GM12878 (cell line): ENCODE data around the gene JOSD2. TPM values are rescaled to one million over a fixed set of nuclear protein-coding genes. Genes with fewer than 3 reads are reported as not detected.

Experiments
- ATAC-seq: fragments of 200-7000 bp; cut with Tn5 transposase; 3 replicates; pipeline ENCODE4 v1.9.1; 2020; ENCODE audit warnings: mild to moderate bottlenecking, moderate library complexity
- BruUV-seq: library from RNA; stranded (reverse); fragments of 400-500 nt; replicated peaks from 2 replicates; lab custom pipeline; 2021; lab: Mats Ljungman, UMichigan
- CTCF ChIA-PET: fragments of 300-600 bp; sonication (Branson Sonifier 250); formaldehyde crosslinking; extraction: SDS; loops from one replicate; lab custom pipeline; 2021; ENCODE audit warnings: inconsistent platforms; lab: Yijun Ruan, JAX
- POLR2A ChIA-PET: fragments of 350-600 bp; formaldehyde crosslinking; extraction: SDS; loops from one replicate; lab custom pipeline; 2021; ENCODE audit warnings: inconsistent platforms; lab: Charles Lee
- RAD21 ChIA-PET: fragments of 300-600 bp; sonication (Branson Sonifier 250); formaldehyde crosslinking; loops from one replicate; lab custom pipeline; 2023; ENCODE audit warnings: antibody characterized with exemption; ENCODE audit not compliant: unreplicated experiment; lab: Charles Lee
- SMC1A ChIA-PET: fragments of 300-600 bp; sonication (Branson Sonifier 250); formaldehyde crosslinking; loops from one replicate; lab custom pipeline; 2023; ENCODE audit not compliant: unreplicated experiment, uncharacterized antibody; lab: Charles Lee
- DNase-seq: peaks from one replicate; pipeline ENCODE4 v3.0.0-alpha.2; 2011; ENCODE audit warnings: low read depth, low spot score
- FAIRE-seq: peaks from 3 replicates; lab custom pipeline; 2011; peaks lifted over from hg19 to GRCh38; lab: Jason Lieb, UNC
- H2AFZ ChIP-seq: 2 replicates; pipeline ENCODE4 v1.6.0; 2011; ENCODE audit warnings: low read depth, low read length, control low read depth; ENCODE audit not compliant: control insufficient read depth
- H3K27ac ChIP-seq: 2 replicates; pipeline ENCODE4 v1.5.1; 2011; ENCODE audit warnings: control low read depth; ENCODE audit not compliant: control insufficient read depth, insufficient read depth
- H3K27me3 ChIP-seq, 2 experiments: replicated peaks in 1 of 2; 2 replicates each; pipeline versions ENCODE4 v1.6.0 to v1.6.1; 2011; ENCODE audit warnings: low read length in 1 of 2; ENCODE audit not compliant: control insufficient read depth in 2 of 2, insufficient read depth in 2 of 2
- H3K36me3 ChIP-seq, 2 experiments: 2 replicates each; pipeline ENCODE4 v1.5.1; 2011; ENCODE audit warnings: low read length in 1 of 2; ENCODE audit not compliant: control insufficient read depth in 2 of 2, insufficient read depth in 2 of 2
- H3K4me1 ChIP-seq: 2 replicates; pipeline ENCODE4 v1.6.1; 2011; ENCODE audit warnings: mild to moderate bottlenecking, low read length, moderate library complexity, mixed read lengths; ENCODE audit not compliant: control insufficient read depth, insufficient read depth
- H3K4me2 ChIP-seq: 2 replicates; pipeline ENCODE4 v1.6.0; 2011; ENCODE audit warnings: control low read depth; ENCODE audit not compliant: control insufficient read depth, insufficient read depth
- H3K4me3 ChIP-seq: fragments of 200-600 bp; sonication (generic); 2 replicates; pipeline ENCODE4 v1.5.1; 2016
- H3K79me2 ChIP-seq: 2 replicates; pipeline ENCODE4 v1.6.0; 2011; ENCODE audit warnings: low read length; ENCODE audit not compliant: control insufficient read depth, insufficient read depth
- H3K9ac ChIP-seq: 2 replicates; pipeline ENCODE4 v1.8.0; 2011; ENCODE audit warnings: low read length, control low read depth, mixed read lengths; ENCODE audit not compliant: control insufficient read depth, insufficient read depth
- H3K9me3 ChIP-seq: replicated peaks from 3 replicates; pipeline ENCODE4 v1.5.1; 2011; ENCODE audit warnings: mild to moderate bottlenecking, low read length; ENCODE audit not compliant: control insufficient read depth, insufficient read depth
- H4K20me1 ChIP-seq: 2 replicates; pipeline ENCODE4 v1.6.0; 2011; ENCODE audit not compliant: control insufficient read depth, insufficient read depth
- BCL11A ChIP-seq: IDR thresholded peaks from 2 replicates; pipeline ENCODE4 v1.6.1; 2011; ENCODE audit warnings: low read depth, low read length
- CBFB ChIP-seq: IDR thresholded peaks from 2 replicates; pipeline ENCODE4 v1.6.1; 2016; ENCODE audit warnings: antibody characterized with exemption, low read depth
- EED ChIP-seq: sonication (generic); IDR thresholded peaks from 2 replicates; pipeline ENCODE4 v1.6.1; 2016; ENCODE audit warnings: antibody characterized with exemption, low read depth
- ESRRA ChIP-seq: IDR thresholded peaks from 2 replicates; pipeline ENCODE4 v1.6.1; 2012; ENCODE audit warnings: mild to moderate bottlenecking, low read length, improper control_type of control experiment
- EZH2 ChIP-seq: IDR thresholded peaks from 2 replicates; pipeline ENCODE4 v1.6.1; 2012; ENCODE audit warnings: low read depth, mild to moderate bottlenecking, control low read depth, inconsistent platforms, low read length, borderline replicate concordance; ENCODE audit not compliant: control insufficient read depth
- NBN ChIP-seq: fragments of 450-650 bp; IDR thresholded peaks from 2 replicates; pipeline ENCODE4 v1.6.1; 2016
- NFYA ChIP-seq: IDR thresholded peaks from 2 replicates; pipeline ENCODE4 v1.6.1; 2011; ENCODE audit warnings: low read depth, mild to moderate bottlenecking, low read length, improper control_type of control experiment, borderline replicate concordance
- WGBS: methylation state at CpG from one replicate; pipeline ENCODE4 v1.1.6; 2016; ENCODE audit warnings: low lambda C conversion rate; ENCODE audit not compliant: insufficient replicate concordance, insufficient coverage; ENCODE audit errors: missing lambda C conversion rate; 5-methylcytosine and 5-hydroxymethylcytosine counted together
- in situ Hi-C: fragments of 300-500 bp; cut with MboI; formaldehyde crosslinking; loops from 9 replicates; pipeline ENCODE4 v1.14.3; 2018; ENCODE audit warnings: mixed read lengths
- intact Hi-C: fragments of 100-400 bp; cut with micrococcal nuclease; formaldehyde crosslinking; loops from one replicate; pipeline ENCODE4 v1.14.2; 2022; ENCODE audit not compliant: unreplicated experiment
- polyA plus RNA-seq, 11 experiments: library from polyadenylated mRNA; depleted of rRNA in 4 of 11; unstranded in 6 of 11; stranded (reverse) in 5 of 11; fragments of >200 nt; fragmentation: Nextera tagmentation in 4 of 11; fragmentation: Illumina TruSeq in 1 of 11; extraction: Ambion mirVana in 4 of 11; extraction: Trizol in 1 of 11; gene quantifications; 1 replicate in 1 of 11; 2 replicates in 10 of 11; pipeline versions ENCODE4 v1.2.1 to v1.2.3, GENCODE V29; 2011 to 2016; ENCODE audit warnings: inconsistent platforms in 2 of 11, missing spikeins in 2 of 11, low read depth in 1 of 11
- total RNA-seq, 4 experiments: library from RNA; depleted of rRNA in 3 of 4; stranded (reverse); fragments of >200 nt in 3 of 4; fragmentation: Illumina TruSeq in 1 of 4; extraction: Trizol in 1 of 4; gene quantifications; 2 replicates each; pipeline versions ENCODE4 v1.2.1 to v1.2.3, GENCODE V29; 2013 to 2021
- TF ChIP-seq, protein P1 (sequence below): IDR thresholded peaks from 2 replicates; pipeline ENCODE4 v1.6.1; 2011; ENCODE audit warnings: borderline replicate concordance, low read depth, mild to moderate bottlenecking, moderate library complexity, low read length; ENCODE audit not compliant: insufficient read depth, poor library complexity, severe bottlenecking
- TF ChIP-seq, protein P2 (sequence below): fragments of 450-650 bp; IDR thresholded peaks from 2 replicates; pipeline ENCODE4 v1.6.1; 2014; ENCODE audit warnings: mild to moderate bottlenecking
- TF ChIP-seq, protein P3 (sequence below): fragments of 450-650 bp; formaldehyde crosslinking; IDR thresholded peaks from 2 replicates; pipeline ENCODE4 v1.4.0; 2020; ENCODE audit warnings: mild to moderate bottlenecking, moderate library complexity

Gene JOSD2
- total and polyA plus RNA-seq, 10 of the 15 experiments (the other 5 are each of a cell fraction or from before 2014, with no cell fraction given) = 0.91 to 26.7 (median 13.0) TPM

DNA sequence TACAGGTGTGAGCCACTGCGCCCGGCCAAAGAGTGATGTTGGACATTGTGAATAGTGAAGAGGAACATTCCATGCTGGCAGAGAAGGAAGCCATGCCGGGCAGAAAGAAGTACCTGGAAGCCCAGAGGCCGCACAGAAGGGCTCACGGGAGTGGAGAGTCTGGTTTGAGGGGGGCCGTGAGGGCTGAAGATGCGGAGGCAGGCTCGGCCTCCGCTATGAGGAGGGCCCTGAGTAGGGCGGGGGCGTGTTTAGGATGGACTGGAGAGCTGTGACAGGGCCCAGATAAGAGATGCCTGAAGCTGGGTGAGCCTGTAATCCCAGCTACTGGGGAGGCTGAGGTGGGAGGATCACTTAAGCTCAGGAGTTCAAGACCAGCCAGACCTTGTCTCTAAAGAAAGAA lies 1.6 kb downstream of the JOSD2 start:
- BruUV-seq = no TSS peak
- Histone ChIP-seq H3K4me1 (peaks cover 3% of the 10 kb centered on the region; the same call in 1 of the 2 replicates), H3K9me3 (no peaks in the 10 kb centered on the region), H3K4me3 (no peak overlapping the region), H3K36me3 (no peaks in the 10 kb centered on the region), H4K20me1 (no peaks in the 10 kb centered on the region), H2AFZ (no peak overlapping the region), H3K27me3 (no peaks in the 10 kb centered on the region), H3K9ac (no peak overlapping the region), H3K27ac (no peak overlapping the region), H3K4me2 (no peak overlapping the region), H3K79me2 (no peaks in the 10 kb centered on the region)
- CTCF ChIA-PET = interaction anchor here (1.2 to 2.4 kb wide), 2 partner anchors 28 to 49 kb away, joined by 4 to 10 read pairs; no protein-coding TSS in a partner anchor
- DNase-seq (no peak), FAIRE-seq (no peak), ATAC-seq (no peak)
- intact Hi-C loops (no loop called here), in situ Hi-C loops (no loop called here)
- POLR2A ChIA-PET = no interaction called here
- SMC1A ChIA-PET = no interaction called here
- TF ChIP-seq ESRRA = no peak
- TF ChIP-seq, protein P1, sequence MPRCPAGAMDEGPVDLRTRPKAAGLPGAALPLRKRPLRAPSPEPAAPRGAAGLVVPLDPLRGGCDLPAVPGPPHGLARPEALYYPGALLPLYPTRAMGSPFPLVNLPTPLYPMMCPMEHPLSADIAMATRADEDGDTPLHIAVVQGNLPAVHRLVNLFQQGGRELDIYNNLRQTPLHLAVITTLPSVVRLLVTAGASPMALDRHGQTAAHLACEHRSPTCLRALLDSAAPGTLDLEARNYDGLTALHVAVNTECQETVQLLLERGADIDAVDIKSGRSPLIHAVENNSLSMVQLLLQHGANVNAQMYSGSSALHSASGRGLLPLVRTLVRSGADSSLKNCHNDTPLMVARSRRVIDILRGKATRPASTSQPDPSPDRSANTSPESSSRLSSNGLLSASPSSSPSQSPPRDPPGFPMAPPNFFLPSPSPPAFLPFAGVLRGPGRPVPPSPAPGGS = no peak
- TF ChIP-seq EED = no peak
- TF ChIP-seq EZH2 = no peak
- TF ChIP-seq NFYA = no peak
- TF ChIP-seq NBN = no peak
- TF ChIP-seq CBFB = no peak
- TF ChIP-seq, protein P2, sequence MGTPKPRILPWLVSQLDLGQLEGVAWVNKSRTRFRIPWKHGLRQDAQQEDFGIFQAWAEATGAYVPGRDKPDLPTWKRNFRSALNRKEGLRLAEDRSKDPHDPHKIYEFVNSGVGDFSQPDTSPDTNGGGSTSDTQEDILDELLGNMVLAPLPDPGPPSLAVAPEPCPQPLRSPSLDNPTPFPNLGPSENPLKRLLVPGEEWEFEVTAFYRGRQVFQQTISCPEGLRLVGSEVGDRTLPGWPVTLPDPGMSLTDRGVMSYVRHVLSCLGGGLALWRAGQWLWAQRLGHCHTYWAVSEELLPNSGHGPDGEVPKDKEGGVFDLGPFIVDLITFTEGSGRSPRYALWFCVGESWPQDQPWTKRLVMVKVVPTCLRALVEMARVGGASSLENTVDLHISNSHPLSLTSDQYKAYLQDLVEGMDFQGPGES = no peak
- no peak for TF ChIP-seq BCL11A
- TF ChIP-seq, protein P3, sequence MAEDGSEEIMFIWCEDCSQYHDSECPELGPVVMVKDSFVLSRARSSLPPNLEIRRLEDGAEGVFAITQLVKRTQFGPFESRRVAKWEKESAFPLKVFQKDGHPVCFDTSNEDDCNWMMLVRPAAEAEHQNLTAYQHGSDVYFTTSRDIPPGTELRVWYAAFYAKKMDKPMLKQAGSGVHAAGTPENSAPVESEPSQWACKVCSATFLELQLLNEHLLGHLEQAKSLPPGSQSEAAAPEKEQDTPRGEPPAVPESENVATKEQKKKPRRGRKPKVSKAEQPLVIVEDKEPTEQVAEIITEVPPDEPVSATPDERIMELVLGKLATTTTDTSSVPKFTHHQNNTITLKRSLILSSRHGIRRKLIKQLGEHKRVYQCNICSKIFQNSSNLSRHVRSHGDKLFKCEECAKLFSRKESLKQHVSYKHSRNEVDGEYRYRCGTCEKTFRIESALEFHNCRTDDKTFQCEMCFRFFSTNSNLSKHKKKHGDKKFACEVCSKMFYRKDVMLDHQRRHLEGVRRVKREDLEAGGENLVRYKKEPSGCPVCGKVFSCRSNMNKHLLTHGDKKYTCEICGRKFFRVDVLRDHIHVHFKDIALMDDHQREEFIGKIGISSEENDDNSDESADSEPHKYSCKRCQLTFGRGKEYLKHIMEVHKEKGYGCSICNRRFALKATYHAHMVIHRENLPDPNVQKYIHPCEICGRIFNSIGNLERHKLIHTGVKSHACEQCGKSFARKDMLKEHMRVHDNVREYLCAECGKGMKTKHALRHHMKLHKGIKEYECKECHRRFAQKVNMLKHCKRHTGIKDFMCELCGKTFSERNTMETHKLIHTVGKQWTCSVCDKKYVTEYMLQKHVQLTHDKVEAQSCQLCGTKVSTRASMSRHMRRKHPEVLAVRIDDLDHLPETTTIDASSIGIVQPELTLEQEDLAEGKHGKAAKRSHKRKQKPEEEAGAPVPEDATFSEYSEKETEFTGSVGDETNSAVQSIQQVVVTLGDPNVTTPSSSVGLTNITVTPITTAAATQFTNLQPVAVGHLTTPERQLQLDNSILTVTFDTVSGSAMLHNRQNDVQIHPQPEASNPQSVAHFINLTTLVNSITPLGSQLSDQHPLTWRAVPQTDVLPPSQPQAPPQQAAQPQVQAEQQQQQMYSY (CRISPR knock-in tag) = no peak
- 85% methylated on average over 11 of the region's 11 CpGs for WGBS
- RAD21 ChIA-PET = interaction anchor here (0.5 to 0.6 kb wide), 2 partner anchors 283 to 876 kb away, joined by 3 read pairs; no protein-coding TSS in a partner anchor
